Progenitor cell of endocrine pancreas (in vitro differentiated cells): ENCODE data around the gene NCR3LG1. TPM values are rescaled to one million over a fixed set of nuclear protein-coding genes. Genes with fewer than 3 reads are reported as not detected.

Experiments
- DNase-seq: peaks from one replicate; pipeline ENCODE4 v3.0.0; 2021; ENCODE audit warnings: low spot score; ENCODE audit not compliant: unreplicated experiment
- H3K27ac Mint-ChIP-seq: 2 replicates; pipeline ENCODE4 v1.8.0; 2021; ENCODE audit warnings: mild to moderate bottlenecking, moderate library complexity, mixed read lengths
- H3K27me3 Mint-ChIP-seq: 2 replicates; pipeline ENCODE4 v1.8.0; 2021; ENCODE audit warnings: mixed read lengths
- H3K36me3 Mint-ChIP-seq: 2 replicates; pipeline ENCODE4 v1.8.0; 2022; ENCODE audit warnings: mixed read lengths; ENCODE audit not compliant: insufficient read depth
- H3K4me1 Mint-ChIP-seq: 2 replicates; pipeline ENCODE4 v1.8.0; 2021; ENCODE audit warnings: low read depth, mixed read lengths
- H3K4me3 Mint-ChIP-seq: 2 replicates; pipeline ENCODE4 v1.8.0; 2021; ENCODE audit warnings: low read depth, mild to moderate bottlenecking, moderate library complexity, mixed read lengths
- H3K9me3 Mint-ChIP-seq: 2 replicates; pipeline ENCODE4 v1.8.0; 2021; ENCODE audit warnings: low read depth, mixed read lengths
- total RNA-seq: library from RNA; stranded (reverse); gene quantifications from 2 replicates; pipeline ENCODE4 v1.2.1, GENCODE V29; 2021
- TF ChIP-seq, protein P1 (sequence below): fragments of 200-600 bp; sonication (generic); IDR thresholded peaks from one replicate; pipeline ENCODE4 v1.5.0; 2021; ENCODE audit warnings: antibody characterized with exemption, mild to moderate bottlenecking; ENCODE audit not compliant: unreplicated experiment

NCR3LG1 gene
- total RNA-seq, 1 donor from 2014 or later, result 1.3 TPM

GRCh38 chr11:17403980-17404759 lies 52.6 kb downstream of the NCR3LG1 start:
- Mint-ChIP-seq H3K36me3 (no peaks in the 10 kb centered on the region), H3K27me3 (peaks cover 8% of the 10 kb centered on the region), H3K27ac (no peak overlapping the region), H3K4me1 (peaks cover 4% of the 10 kb centered on the region), H3K9me3 (peaks cover 3% of the 10 kb centered on the region), H3K4me3 (no peak overlapping the region)
- DNase-seq, result no peak
- TF ChIP-seq, protein P1, sequence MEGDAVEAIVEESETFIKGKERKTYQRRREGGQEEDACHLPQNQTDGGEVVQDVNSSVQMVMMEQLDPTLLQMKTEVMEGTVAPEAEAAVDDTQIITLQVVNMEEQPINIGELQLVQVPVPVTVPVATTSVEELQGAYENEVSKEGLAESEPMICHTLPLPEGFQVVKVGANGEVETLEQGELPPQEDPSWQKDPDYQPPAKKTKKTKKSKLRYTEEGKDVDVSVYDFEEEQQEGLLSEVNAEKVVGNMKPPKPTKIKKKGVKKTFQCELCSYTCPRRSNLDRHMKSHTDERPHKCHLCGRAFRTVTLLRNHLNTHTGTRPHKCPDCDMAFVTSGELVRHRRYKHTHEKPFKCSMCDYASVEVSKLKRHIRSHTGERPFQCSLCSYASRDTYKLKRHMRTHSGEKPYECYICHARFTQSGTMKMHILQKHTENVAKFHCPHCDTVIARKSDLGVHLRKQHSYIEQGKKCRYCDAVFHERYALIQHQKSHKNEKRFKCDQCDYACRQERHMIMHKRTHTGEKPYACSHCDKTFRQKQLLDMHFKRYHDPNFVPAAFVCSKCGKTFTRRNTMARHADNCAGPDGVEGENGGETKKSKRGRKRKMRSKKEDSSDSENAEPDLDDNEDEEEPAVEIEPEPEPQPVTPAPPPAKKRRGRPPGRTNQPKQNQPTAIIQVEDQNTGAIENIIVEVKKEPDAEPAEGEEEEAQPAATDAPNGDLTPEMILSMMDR, result no peak

DNA sequence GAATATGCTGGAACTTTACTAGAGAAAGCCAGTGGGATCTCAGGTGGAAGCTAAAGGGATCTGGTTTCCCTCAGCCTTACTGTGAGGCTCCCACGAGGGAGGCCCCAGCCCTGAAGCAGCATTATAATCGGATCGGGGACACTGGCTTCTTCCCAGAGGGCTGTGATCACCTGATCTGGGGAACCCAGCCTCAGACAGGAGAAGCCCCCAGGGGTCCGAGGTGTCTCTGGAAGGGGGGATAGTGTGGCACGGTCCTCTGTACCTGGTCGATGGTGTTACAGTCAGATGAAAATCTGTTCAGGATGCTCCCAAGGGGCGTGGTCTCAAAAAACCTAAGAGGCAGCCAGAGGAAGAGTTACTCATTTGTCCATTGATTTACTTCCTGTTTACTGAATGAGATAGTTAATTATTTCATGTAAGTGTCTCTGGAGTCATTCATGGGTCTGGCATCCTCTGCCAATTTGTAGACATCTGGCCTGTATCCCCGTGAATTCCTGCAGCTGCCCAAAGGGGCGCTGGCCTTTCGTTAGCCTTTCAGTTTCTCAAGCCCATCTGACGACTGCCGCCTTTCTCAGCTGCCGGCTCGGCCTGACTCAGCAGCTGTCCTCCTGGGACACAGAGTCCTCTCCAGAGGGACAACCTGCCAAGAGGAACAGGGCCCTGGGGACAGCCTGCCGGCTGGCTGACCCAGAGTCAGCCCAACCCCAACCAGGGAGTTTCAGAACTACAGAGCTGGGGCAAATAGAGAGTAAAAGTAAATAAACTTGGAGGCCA lies 53.8 kb downstream of the NCR3LG1 start:
- Mint-ChIP-seq H3K4me3 (no peak overlapping the region), H3K27ac (peak overlapping the region; percentile 49), H3K27me3 (peaks cover 3% of the 10 kb centered on the region), H3K36me3 (no peaks in the 10 kb centered on the region), H3K9me3 (peaks cover 3% of the 10 kb centered on the region), H3K4me1 (peaks cover 4% of the 10 kb centered on the region)
- DNase-seq, result no peak
- TF ChIP-seq, protein P1, result no peak

DNA sequence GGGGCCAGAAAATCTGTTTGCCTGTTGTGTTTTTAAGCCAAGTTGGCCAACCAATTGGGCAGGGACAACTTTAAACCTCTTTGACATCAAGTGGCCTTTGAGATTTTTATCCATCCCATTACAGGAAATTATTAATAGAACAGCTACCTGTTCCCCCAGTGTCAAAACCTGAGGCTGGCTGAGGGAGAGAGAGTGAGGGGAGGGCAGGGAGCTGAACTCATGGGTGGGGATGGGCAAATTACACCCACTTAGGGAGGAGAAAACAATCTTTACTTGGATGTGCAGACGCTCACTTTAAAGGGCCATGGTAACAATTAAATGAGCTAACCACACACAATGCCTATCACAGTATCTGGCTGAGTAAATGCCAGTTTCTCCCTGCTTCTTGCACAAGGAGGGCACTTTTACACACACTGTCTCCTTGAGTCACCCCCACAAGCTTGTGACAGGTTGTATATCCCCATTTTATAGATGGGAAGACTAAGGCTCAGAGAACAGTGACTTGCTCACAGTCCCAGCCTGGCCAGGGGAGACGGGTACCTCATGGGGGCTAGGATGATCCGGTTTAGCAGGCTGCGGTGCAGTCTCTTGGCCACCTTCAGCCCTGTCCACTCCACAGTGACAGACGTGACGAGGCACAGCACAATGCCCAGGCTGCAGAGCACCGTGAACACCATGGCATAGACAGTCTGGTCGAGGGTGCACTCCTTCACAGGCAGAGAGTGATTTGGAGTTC lies 54.6 kb downstream of the NCR3LG1 start:
- H3K36me3 Mint-ChIP-seq, result no peaks in the 10 kb centered on the region
- H3K27ac Mint-ChIP-seq, result no peak overlapping the region
- no peak overlapping the region for H3K4me3 Mint-ChIP-seq
- peaks cover 4% of the 10 kb centered on the region for H3K27me3 Mint-ChIP-seq
- peaks cover 3% of the 10 kb centered on the region for H3K9me3 Mint-ChIP-seq
- H3K4me1 Mint-ChIP-seq, result peaks cover 4% of the 10 kb centered on the region
- DNase-seq, result no peak
- TF ChIP-seq, protein P1, result no peak

- no peak for DNase-seq
- no peak overlapping the region for H3K27ac Mint-ChIP-seq
- H3K36me3 Mint-ChIP-seq, result no peaks in the 10 kb centered on the region
- H3K4me1 Mint-ChIP-seq, result peaks cover 4% of the 10 kb centered on the region
- H3K4me3 Mint-ChIP-seq, result no peak overlapping the region
- H3K27me3 Mint-ChIP-seq, result peaks cover 4% of the 10 kb centered on the region
- peaks cover 3% of the 10 kb centered on the region for H3K9me3 Mint-ChIP-seq
- TF ChIP-seq, protein P1, result no peak
Measured at GRCh38 chr11:17406818-17407149, 55.2 kb downstream of the NCR3LG1 start.

- Mint-ChIP-seq H3K9me3 (peaks cover 3% of the 10 kb centered on the region), H3K27ac (no peak overlapping the region), H3K4me3 (no peak overlapping the region), H3K4me1 (peaks cover 4% of the 10 kb centered on the region), H3K36me3 (no peaks in the 10 kb centered on the region), H3K27me3 (peaks cover 4% of the 10 kb centered on the region)
- TF ChIP-seq, protein P1, result no peak
- no peak for DNase-seq
Measured at GRCh38 chr11:17407575-17407974, 56.0 kb downstream of the NCR3LG1 start.
